GM10266 (cell line): ENCODE results near the gene LCE1E.

ENCODE experiments used
- DNase-seq: peaks from one replicate; pipeline ENCODE4 v3.0.0; 2012; ENCODE audit errors: extremely low spot score
- CTCF ChIP-seq: IDR thresholded peaks from 2 replicates; pipeline ENCODE4 v1.5.1; 2012; ENCODE audit warnings: mild to moderate bottlenecking, low read depth; ENCODE audit not compliant: control insufficient read depth, insufficient read depth; ENCODE audit errors: missing control alignments

The LCE1E gene

DNA sequence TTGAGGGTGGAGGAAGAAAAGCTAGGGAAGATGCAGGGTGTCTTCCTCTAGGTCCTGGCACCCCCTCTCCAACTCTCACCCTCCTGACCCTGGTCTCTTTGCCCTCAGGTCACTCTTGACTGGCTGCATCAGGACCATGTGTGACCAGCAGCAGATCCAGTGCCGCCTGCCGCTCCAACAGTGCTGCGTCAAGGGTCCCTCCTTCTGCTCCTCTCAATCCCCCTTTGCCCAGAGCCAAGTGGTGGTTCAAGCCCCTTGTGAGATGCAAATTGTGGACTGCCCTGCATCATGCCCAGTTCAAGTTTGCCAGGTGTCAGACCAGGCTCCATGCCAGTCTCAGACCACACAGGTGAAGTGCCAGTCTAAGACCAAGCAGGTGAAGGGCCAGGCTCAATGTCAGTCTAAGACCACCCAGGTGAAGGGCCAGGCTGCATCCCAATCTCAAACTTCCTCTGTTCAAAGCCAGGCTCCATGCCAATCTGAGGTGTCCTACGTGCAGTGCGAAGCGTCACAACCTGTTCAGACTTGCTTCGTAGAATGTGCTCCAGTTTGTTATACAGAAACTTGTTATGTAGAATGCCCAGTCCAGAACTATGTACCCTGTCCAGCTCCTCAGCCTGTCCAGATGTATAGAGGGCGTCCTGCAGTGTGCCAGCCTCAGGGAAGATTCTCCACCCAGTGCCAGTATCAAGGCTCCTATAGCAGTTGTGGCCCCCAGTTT, 26.4 kb upstream of the LCE1E start:
- TF ChIP-seq CTCF: no peak

GRCh38 chr1:152760551-152761190, 25.4 kb upstream of the LCE1E start:
- DNase-seq: no peak
- no peak for TF ChIP-seq CTCF

More for the DNA sequence above, 26.4 kb upstream of the LCE1E start:
- DNase-seq: no peak

GRCh38 chr1:152761609-152762213, 24.3 kb upstream of the LCE1E start:
- DNase-seq: no peak
- no peak for TF ChIP-seq CTCF

GRCh38 chr1:152768847-152769533, 17.1 kb upstream of the LCE1E start:
- DNase-seq: no peak
- no peak for TF ChIP-seq CTCF

DNA sequence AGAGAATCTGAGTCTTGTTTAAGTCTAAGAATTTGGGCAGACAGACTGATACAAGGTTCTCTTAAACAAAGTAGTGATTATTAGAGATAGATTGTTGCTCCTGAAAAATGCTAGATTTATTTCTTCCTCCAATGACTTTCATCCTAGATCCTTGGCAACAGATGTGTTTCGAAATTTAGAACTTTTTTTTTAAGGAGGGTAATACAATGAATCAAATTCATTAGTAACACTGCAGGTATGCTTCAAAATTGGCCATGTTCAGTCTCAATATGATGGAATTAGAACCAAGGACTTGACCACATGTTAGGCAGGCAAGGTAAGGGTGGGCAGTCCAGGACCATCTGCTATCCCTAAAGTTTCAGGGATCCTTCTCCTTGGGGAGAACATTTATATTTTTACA, 15.6 kb upstream of the LCE1E start:
- TF ChIP-seq CTCF: no peak
- no peak for DNase-seq

DNA sequence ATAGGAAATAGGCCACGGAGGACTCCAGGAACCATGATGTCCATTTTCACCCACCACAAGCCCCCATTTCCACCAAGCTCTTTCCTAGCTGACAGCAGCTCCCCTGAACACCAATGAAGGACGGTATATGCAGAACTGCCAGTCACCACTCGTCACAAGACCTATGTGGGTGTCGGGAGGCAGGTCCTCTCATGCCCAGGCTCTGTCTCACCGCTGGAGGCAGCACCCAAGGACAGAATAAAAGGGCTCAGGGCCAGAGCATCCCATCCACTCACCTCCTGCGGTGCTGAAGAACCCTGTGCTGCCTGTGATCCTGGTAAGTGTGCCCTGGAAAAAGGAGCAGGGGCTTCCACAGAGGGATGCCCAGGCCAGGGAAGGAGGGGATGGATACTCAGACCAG, 11.2 kb upstream of the LCE1E start, which contains the start of gene LCE1F:
Gene LCE1F, plus strand, starts transcription at position 266 of the 400 bp plus-strand sequence. CDS start 1,232 bp downstream, outside the sequence.
- DNase-seq: no peak
- no peak for TF ChIP-seq CTCF
